Mesodermal cell (in vitro differentiated cells): ENCODE results near the gene ARL4C.
"Not testable (repeated sequence)": the region's sequence is repeated elsewhere in the genome, so short reads cannot be mapped to it uniquely, and the experiment has no call there.

Experiments
- H3K27ac ChIP-seq: 2 replicates; pipeline ENCODE4 v1.7.0; 2013; ENCODE audit warnings: mild to moderate bottlenecking, low read depth, low read length, moderate library complexity; ENCODE audit not compliant: severe bottlenecking
- H3K36me3 ChIP-seq: 2 replicates; pipeline ENCODE4 v1.7.1; 2013; ENCODE audit warnings: mild to moderate bottlenecking, low read length, moderate library complexity; ENCODE audit not compliant: control insufficient read depth, insufficient read depth
- H3K4me1 ChIP-seq: one replicate; pipeline ENCODE4 v1.7.1; 2013; ENCODE audit warnings: mild to moderate bottlenecking, low read length; ENCODE audit not compliant: insufficient read depth, control insufficient read depth, poor library complexity, severe bottlenecking
- H3K4me3 ChIP-seq: 2 replicates; pipeline ENCODE4 v1.7.0; 2013; ENCODE audit warnings: low read length, control low read depth, mild to moderate bottlenecking; ENCODE audit not compliant: insufficient read depth, poor library complexity, severe bottlenecking; ENCODE audit errors: extremely low read depth
- H3K9me3 ChIP-seq: 2 replicates; pipeline ENCODE4 v1.7.1; 2013; ENCODE audit warnings: mild to moderate bottlenecking, low read length, moderate library complexity; ENCODE audit not compliant: control insufficient read depth
- WGBS, 2 experiments: methylation state at CpG; one replicate each; pipeline ENCODE4 v1.1.5; 2013; ENCODE audit warnings: missing lambda C conversion rate in 2 of 2; ENCODE audit not compliant: insufficient coverage in 2 of 2; 5-methylcytosine and 5-hydroxymethylcytosine counted together

Gene ARL4C

GRCh38 chr2:234455246-234455645, 41.6 kb downstream of the ARL4C start:
- peaks cover 13% of the 10 kb centered on the region for H3K9me3 ChIP-seq
- WGBS, 2 experiments, result 87 to 98% methylated on average over 7 of the region's 7 CpGs
- not testable (repeated sequence) for H3K27ac ChIP-seq, H3K4me1 ChIP-seq, H3K36me3 ChIP-seq, H3K4me3 ChIP-seq

GRCh38 chr2:234454433-234454832, 42.4 kb downstream of the ARL4C start:
- Histone ChIP-seq H3K27ac (no peak overlapping the region), H3K4me3 (no peak overlapping the region), H3K4me1 (peaks cover 7% of the 10 kb centered on the region), H3K9me3 (peaks cover 13% of the 10 kb centered on the region), H3K36me3 (no peaks in the 10 kb centered on the region)
- 100% methylated on average over 1 of the region's 4 CpGs; no CpG with 5 or more reads in 1 of the 2 experiments for WGBS, 2 experiments

GRCh38 chr2:234453216-234453615, 43.7 kb downstream of the ARL4C start:
- Histone ChIP-seq H3K36me3 (no peaks in the 10 kb centered on the region), H3K4me3 (no peak overlapping the region), H3K4me1 (peaks cover 17% of the 10 kb centered on the region), H3K27ac (no peak overlapping the region), H3K9me3 (peaks cover 13% of the 10 kb centered on the region)
- WGBS, 2 experiments, result 86 to 88% methylated on average over 2 to 4 of the region's 5 CpGs

- H3K9me3 ChIP-seq, result peaks cover 13% of the 10 kb centered on the region
- no peak overlapping the region for H3K4me3 ChIP-seq
- peaks cover 29% of the 10 kb centered on the region for H3K4me1 ChIP-seq
- WGBS, 2 experiments, result 93 to 96% methylated on average over 2 to 3 of the region's 4 CpGs
- H3K36me3 ChIP-seq, result no peaks in the 10 kb centered on the region
- H3K27ac ChIP-seq, result peak overlapping the region; percentile 33
Observed at GRCh38 chr2:234451852-234452625, 44.8 kb downstream of the ARL4C start.

GRCh38 chr2:234451242-234451641, 45.6 kb downstream of the ARL4C start:
- H3K4me1 ChIP-seq, result peaks cover 35% of the 10 kb centered on the region
- H3K36me3 ChIP-seq, result no peaks in the 10 kb centered on the region
- 84 to 100% methylated on average over 1 to 2 of the region's 2 CpGs for WGBS, 2 experiments
- H3K9me3 ChIP-seq, result peaks cover 13% of the 10 kb centered on the region
- no peak overlapping the region for H3K4me3 ChIP-seq
- H3K27ac ChIP-seq, result no peak overlapping the region

GRCh38 chr2:234450431-234451124, 46.3 kb downstream of the ARL4C start:
- peaks cover 38% of the 10 kb centered on the region for H3K4me1 ChIP-seq
- WGBS, 2 experiments, result 78 to 93% methylated on average over 1 to 5 of the region's 6 CpGs
- no peak overlapping the region for H3K27ac ChIP-seq

GRCh38 chr2:234448506-234449184, 48.2 kb downstream of the ARL4C start:
- peaks cover 47% of the 10 kb centered on the region for H3K4me1 ChIP-seq
- H3K36me3 ChIP-seq, result no peaks in the 10 kb centered on the region
- H3K27ac ChIP-seq, result peak overlapping the region; percentile 93
- WGBS, 2 experiments, result 54% methylated on average over 9 of the region's 13 CpGs
- H3K4me3 ChIP-seq, result no peak overlapping the region
- peaks cover 10% of the 10 kb centered on the region for H3K9me3 ChIP-seq

More at GRCh38 chr2:234450431-234451124, 46.3 kb downstream of the ARL4C start:
- Histone ChIP-seq H3K4me3 (no peak overlapping the region), H3K36me3 (no peaks in the 10 kb centered on the region), H3K9me3 (peaks cover 13% of the 10 kb centered on the region)

GRCh38 chr2:234447963-234448362, 48.9 kb downstream of the ARL4C start:
- Histone ChIP-seq H3K27ac (no peak overlapping the region), H3K9me3 (peaks cover 4% of the 10 kb centered on the region), H3K36me3 (no peaks in the 10 kb centered on the region), H3K4me1 (peaks cover 47% of the 10 kb centered on the region), H3K4me3 (no peak overlapping the region)
- WGBS, 2 experiments, result 100% methylated on average over 2 of the region's 5 CpGs; no CpG with 5 or more reads in 1 of the 2 experiments

- H3K4me3 ChIP-seq, result no peak overlapping the region
- H3K36me3 ChIP-seq, result no peaks in the 10 kb centered on the region
- WGBS, 2 experiments, result 94 to 100% methylated on average over 6 of the region's 6 CpGs
- H3K27ac ChIP-seq, result no peak overlapping the region
- peaks cover 44% of the 10 kb centered on the region for H3K4me1 ChIP-seq
- H3K9me3 ChIP-seq, result no peaks in the 10 kb centered on the region
Observed at GRCh38 chr2:234447189-234447588, 49.7 kb downstream of the ARL4C start.

GRCh38 chr2:234446404-234447076, 50.3 kb downstream of the ARL4C start:
- H3K4me1 ChIP-seq, result peaks cover 44% of the 10 kb centered on the region
- no peaks in the 10 kb centered on the region for H3K9me3 ChIP-seq
- H3K27ac ChIP-seq, result no peak overlapping the region
- WGBS, 2 experiments, result 89 to 91% methylated on average over 13 to 14 of the region's 18 CpGs
- no peaks in the 10 kb centered on the region for H3K36me3 ChIP-seq
- no peak overlapping the region for H3K4me3 ChIP-seq
